CD4-positive, alpha-beta T cell (primary cell): ENCODE measurements around the gene LILRA5. TPM values are rescaled to one million over a fixed set of nuclear protein-coding genes. Genes with fewer than 3 reads are reported as not detected.
A peak's percentile ranks its signal among the peaks of the same experiment; 100 is the strongest.
"Not testable (repeated sequence)": the region's sequence is repeated elsewhere in the genome, so short reads cannot be mapped to it uniquely, and the experiment has no call there.

Source experiments
- ATAC-seq: fragments of 200-7000 bp; cut with Tn5 transposase; one replicate; pipeline ENCODE4 v1.10.0; 2022; ENCODE audit warnings: mild to moderate bottlenecking; ENCODE audit not compliant: poor library complexity
- CTCF ChIA-PET: fragments of 350-600 bp; sonication (Branson Sonifier 250); formaldehyde crosslinking; loops from one replicate; lab custom pipeline; 2021; ENCODE audit warnings: antibody characterized with exemption, inconsistent platforms; lab: Charles Lee
- POLR2A ChIA-PET: fragments of 350-600 bp; sonication (Branson Sonifier 250); formaldehyde crosslinking; loops from one replicate; lab custom pipeline; 2021; ENCODE audit warnings: antibody characterized with exemption, inconsistent platforms; lab: Charles Lee
- DNase-seq, 14 experiments: peaks; one replicate each; pipeline ENCODE4 v3.0.0-alpha.2; 2013 to 2020; ENCODE audit warnings: mixed read lengths in 2 of 14
- H3K27ac ChIP-seq, 2 donors: one replicate each; pipeline versions ENCODE4 v1.5.1 to v1.7.0; 2013; ENCODE audit warnings: low read length in 2 of 2, low read depth in 1 of 2, mild to moderate bottlenecking in 1 of 2
- H3K27me3 ChIP-seq, 2 experiments: 1 replicate in 1 of 2; 2 replicates in 1 of 2; pipeline versions ENCODE4 v1.6.1 to v1.7.0; 2013; ENCODE audit warnings: low read length in 2 of 2, control low read depth in 1 of 2, mild to moderate bottlenecking in 1 of 2, moderate library complexity in 1 of 2; ENCODE audit not compliant: insufficient read depth in 2 of 2, control insufficient read depth in 1 of 2
- H3K36me3 ChIP-seq: one replicate; pipeline ENCODE4 v1.6.1; 2013; ENCODE audit warnings: low read length, control low read depth; ENCODE audit not compliant: insufficient read depth
- H3K4me1 ChIP-seq: one replicate; pipeline ENCODE4 v1.6.1; 2013; ENCODE audit warnings: low read length, control low read depth; ENCODE audit not compliant: insufficient read depth
- H3K4me3 ChIP-seq: one replicate; pipeline ENCODE4 v1.5.1; 2013; ENCODE audit warnings: mild to moderate bottlenecking, low read length, moderate library complexity
- H3K9me3 ChIP-seq, 2 experiments: 1 replicate in 1 of 2; 2 replicates in 1 of 2; pipeline versions ENCODE4 v1.6.1 to v1.7.0; 2013; ENCODE audit warnings: low read length in 2 of 2, mild to moderate bottlenecking in 2 of 2, control low read depth in 1 of 2, moderate library complexity in 1 of 2; ENCODE audit not compliant: control insufficient read depth in 1 of 2, insufficient read depth in 1 of 2
- H3K27ac Mint-ChIP-seq: one replicate; pipeline ENCODE4 v1.8.0; 2020; ENCODE audit warnings: mixed read lengths
- H3K27me3 Mint-ChIP-seq: one replicate; pipeline ENCODE4 v1.8.0; 2021; ENCODE audit warnings: mixed read lengths
- H3K36me3 Mint-ChIP-seq: one replicate; pipeline ENCODE4 v1.8.0; 2021; ENCODE audit warnings: low read depth, mixed read lengths
- H3K4me1 Mint-ChIP-seq: one replicate; pipeline ENCODE4 v1.8.0; 2021; ENCODE audit warnings: low read depth, mixed read lengths
- H3K4me3 Mint-ChIP-seq: one replicate; pipeline ENCODE4 v1.8.0; 2020; ENCODE audit warnings: mild to moderate bottlenecking, mixed read lengths
- H3K9me3 Mint-ChIP-seq: one replicate; pipeline ENCODE4 v1.8.0; 2020; ENCODE audit warnings: mixed read lengths
- CTCF ChIP-seq: fragments of 200-600 bp; IDR thresholded peaks from one replicate; pipeline ENCODE4 v1.8.0; 2022; ENCODE audit warnings: antibody characterized with exemption, mild to moderate bottlenecking
- intact Hi-C, 2 experiments: fragments of 100-400 bp; cut with DNase I in 1 of 2; cut with micrococcal nuclease in 1 of 2; formaldehyde crosslinking; loops; one replicate each; pipeline versions ENCODE4 v1.15.1 to v1.9.0; 2023 to 2025; cut with DNase I, micrococcal nuclease
- total RNA-seq, 174 experiments: library from RNA in 2 of 174; stranded (reverse) in 2 of 174; gene quantifications; one replicate each; pipeline ENCODE4 v1.2.3 and lab custom pipeline; 2021 to 2026

LILRA5 gene
- total RNA-seq, 2 experiments from 2014 or later, result 1.5 TPM

- ChIA-PET CTCF (no interaction called here), POLR2A (no interaction called here)
- H3K9me3 Mint-ChIP-seq, result no peaks in the 10 kb centered on the region
- peaks cover 37% of the 10 kb centered on the region for H3K27me3 Mint-ChIP-seq
- Histone ChIP-seq H3K4me3 (no peak overlapping the region), H3K4me1 (no peaks in the 10 kb centered on the region), H3K36me3 (no peaks in the 10 kb centered on the region), H3K27me3 (peaks cover 0 to 4% of the 10 kb centered on the region in 2 experiments), H3K9me3 (no peaks in the 10 kb centered on the region), H3K27ac (no peak overlapping the region)
- no peak overlapping the region for H3K27ac Mint-ChIP-seq
- no peaks in the 10 kb centered on the region for H3K4me1 Mint-ChIP-seq
- H3K36me3 Mint-ChIP-seq, result no peaks in the 10 kb centered on the region
- no peak for TF ChIP-seq CTCF
- ATAC-seq, result no peak
- H3K4me3 Mint-ChIP-seq, result no peak overlapping the region
- no peak for DNase-seq
- intact Hi-C loops, result no loop called here
These were observed 39.1 kb downstream of the LILRA5 start for GRCh38 chr19:54273821-54274220.

GRCh38 chr19:54272181-54272580, 40.8 kb downstream of the LILRA5 start:
- H3K27me3 Mint-ChIP-seq, result peaks cover 34% of the 10 kb centered on the region
- H3K27ac ChIP-seq, H3K9me3 Mint-ChIP-seq, H3K36me3 ChIP-seq, H3K36me3 Mint-ChIP-seq, H3K27me3 ChIP-seq, ATAC-seq, H3K4me1 Mint-ChIP-seq, H3K4me3 ChIP-seq, H3K27ac Mint-ChIP-seq, POLR2A ChIA-PET, CTCF ChIA-PET, intact Hi-C loops, H3K4me3 Mint-ChIP-seq, H3K9me3 ChIP-seq, H3K4me1 ChIP-seq: not testable (repeated sequence)
- peak in 2 of 14 experiments; percentile 29 to 37 for DNase-seq

- H3K4me3 ChIP-seq, CTCF ChIA-PET, H3K4me1 ChIP-seq, POLR2A ChIA-PET, ATAC-seq, H3K9me3 Mint-ChIP-seq, H3K36me3 Mint-ChIP-seq, H3K4me3 Mint-ChIP-seq, H3K36me3 ChIP-seq, intact Hi-C loops, H3K27ac ChIP-seq, H3K9me3 ChIP-seq, H3K27me3 ChIP-seq, H3K27ac Mint-ChIP-seq, H3K4me1 Mint-ChIP-seq: not testable (repeated sequence)
- H3K27me3 Mint-ChIP-seq, result peaks cover 33% of the 10 kb centered on the region
- DNase-seq, result peak in 2 of 14 experiments; percentile 38 to 41
These were observed 41.4 kb downstream of the LILRA5 start for GRCh38 chr19:54271587-54271986.

GRCh38 chr19:54271106-54271505, 41.9 kb downstream of the LILRA5 start:
- peaks cover 0 to 4% of the 10 kb centered on the region in 2 experiments for H3K27me3 ChIP-seq
- H3K4me3 Mint-ChIP-seq, result no peak overlapping the region
- H3K4me1 ChIP-seq, result no peaks in the 10 kb centered on the region
- ATAC-seq, result no peak
- no peaks in the 10 kb centered on the region for H3K36me3 Mint-ChIP-seq
- H3K27ac ChIP-seq, result no peak overlapping the region
- intact Hi-C loops, result no loop called here
- peak in 2 of 14 experiments; percentile 60 to 62 for DNase-seq
- H3K36me3 ChIP-seq, result no peaks in the 10 kb centered on the region
- POLR2A ChIA-PET, result no interaction called here
- peaks cover 33% of the 10 kb centered on the region for H3K27me3 Mint-ChIP-seq
- TF ChIP-seq CTCF, result no peak
- H3K4me3 ChIP-seq, result no peak overlapping the region
- no peak overlapping the region for H3K27ac Mint-ChIP-seq
- no peaks in the 10 kb centered on the region for H3K9me3 Mint-ChIP-seq
- CTCF ChIA-PET, result no interaction called here
- no peaks in the 10 kb centered on the region for H3K4me1 Mint-ChIP-seq
- H3K9me3 ChIP-seq, result no peaks in the 10 kb centered on the region
